HepG2 (cell line): ENCODE measurements around the gene COL26A1. TPM values are rescaled to one million over a fixed set of nuclear protein-coding genes. Genes with fewer than 3 reads are reported as not detected.

ENCODE experiments used
- ASH2L ChIP-seq: fragments of 300-600, 200-600 bp; sonication (generic); IDR thresholded peaks from 2 replicates; pipeline ENCODE4 v1.7.0; 2017; ENCODE audit warnings: low read depth, mild to moderate bottlenecking, moderate library complexity, mixed read lengths, low read length; ENCODE audit not compliant: insufficient read length
- CBFB ChIP-seq: sonication (generic); formaldehyde crosslinking; IDR thresholded peaks from 2 replicates; pipeline ENCODE4 v1.4.0; 2020; ENCODE audit warnings: missing genetic modification reagents
- EP300 ChIP-seq, 3 experiments: sonication (generic) in 1 of 3; formaldehyde crosslinking in 1 of 3; IDR thresholded peaks; 2 replicates each; pipeline versions ENCODE4 v1.5.1 to v1.6.1; 2011 to 2020; ENCODE audit warnings: low read depth in 2 of 3, low read length in 2 of 3, borderline replicate concordance in 1 of 3, improper control_type of control experiment in 1 of 3, mild to moderate bottlenecking in 1 of 3, missing genetic modification reagents in 1 of 3, moderate library complexity in 1 of 3
- ERF ChIP-seq: IDR thresholded peaks from 2 replicates; pipeline ENCODE4 v1.6.1; 2018; ENCODE audit warnings: missing biosample characterization, missing genetic modification reagents
- FUBP1 ChIP-seq: sonication (generic); formaldehyde crosslinking; IDR thresholded peaks from 2 replicates; pipeline ENCODE4 v1.5.1; 2020; ENCODE audit warnings: missing genetic modification reagents, mild to moderate bottlenecking, borderline replicate concordance
- HBP1 ChIP-seq: IDR thresholded peaks from 2 replicates; pipeline ENCODE4 v1.6.1; 2016; ENCODE audit warnings: low read depth, control low read depth
- HMG20B ChIP-seq: conservative IDR thresholded peaks from 2 replicates; pipeline ENCODE4 v1.6.1; 2016; ENCODE audit warnings: missing genetic modification reagents, missing compliant biosample characterization
- HNF4G ChIP-seq, 2 experiments: sonication (generic) in 1 of 2; formaldehyde crosslinking in 1 of 2; IDR thresholded peaks; 2 replicates each; pipeline versions ENCODE4 v1.4.0 to v1.6.1; 2011 to 2020; ENCODE audit warnings: borderline replicate concordance in 2 of 2, low read depth in 2 of 2, mild to moderate bottlenecking in 2 of 2, low read length in 1 of 2, missing genetic modification reagents in 1 of 2, moderate library complexity in 1 of 2
- HNRNPL ChIP-seq: fragments of 200-400 bp; formaldehyde crosslinking; IDR thresholded peaks from 2 replicates; pipeline ENCODE4 v1.6.1; 2017; ENCODE audit warnings: mild to moderate bottlenecking, low read depth, low read length
- KDM2A ChIP-seq: sonication (generic); formaldehyde crosslinking; IDR thresholded peaks from 2 replicates; pipeline ENCODE4 v1.4.0; 2020; ENCODE audit warnings: low read depth, missing genetic modification reagents, borderline replicate concordance
- LCORL ChIP-seq, 2 experiments: fragments of 450-650 bp in 1 of 2; sonication (generic) in 1 of 2; formaldehyde crosslinking in 1 of 2; IDR thresholded peaks; 2 replicates each; pipeline versions ENCODE4 v1.5.0 to v1.6.1; 2017 to 2020; ENCODE audit warnings: antibody characterized with exemption in 1 of 2, missing genetic modification reagents in 1 of 2
- REST ChIP-seq, 2 experiments: IDR thresholded peaks; 2 replicates each; pipeline ENCODE4 v1.6.1; 2011 to 2012; ENCODE audit warnings: low read length in 2 of 2, borderline replicate concordance in 1 of 2, low read depth in 1 of 2, mild to moderate bottlenecking in 1 of 2, moderate library complexity in 1 of 2
- RORA ChIP-seq: sonication (generic); formaldehyde crosslinking; IDR thresholded peaks from 2 replicates; pipeline ENCODE4 v1.5.0; 2020; ENCODE audit warnings: mild to moderate bottlenecking, missing genetic modification reagents, moderate library complexity
- SCMH1 ChIP-seq: sonication (generic); formaldehyde crosslinking; IDR thresholded peaks from 2 replicates; pipeline ENCODE4 v1.9.0; 2021; ENCODE audit warnings: missing genetic modification reagents, mild to moderate bottlenecking, borderline replicate concordance
- U2AF1 ChIP-seq: fragments of 200-400 bp; formaldehyde crosslinking; optimal IDR thresholded peaks from 2 replicates; pipeline ENCODE3; 2017; ENCODE audit warnings: mild to moderate bottlenecking, low read depth, low read length
- ZEB1 ChIP-seq: IDR thresholded peaks from 2 replicates; pipeline ENCODE4 v1.6.1; 2012; ENCODE audit warnings: mild to moderate bottlenecking, low read depth, inconsistent platforms; ENCODE audit not compliant: insufficient replicate concordance
- ZNF230 ChIP-seq: sonication (generic); formaldehyde crosslinking; IDR thresholded peaks from 2 replicates; pipeline ENCODE4 v1.4.0; 2020; ENCODE audit warnings: mild to moderate bottlenecking, missing genetic modification reagents
- ZNF460 ChIP-seq: sonication (generic); formaldehyde crosslinking; IDR thresholded peaks from 2 replicates; pipeline ENCODE4 v1.5.1; 2020; ENCODE audit warnings: missing genetic modification reagents, mild to moderate bottlenecking, borderline replicate concordance
- ZNF598 ChIP-seq: sonication (generic); formaldehyde crosslinking; IDR thresholded peaks from 2 replicates; pipeline ENCODE4 v1.5.1; 2020; ENCODE audit warnings: mild to moderate bottlenecking, missing genetic modification reagents, borderline replicate concordance
- ZNF792 ChIP-seq: IDR thresholded peaks from 2 replicates; pipeline ENCODE4 v1.6.1; 2016
- ZNF879 ChIP-seq: sonication (generic); formaldehyde crosslinking; IDR thresholded peaks from 2 replicates; pipeline ENCODE4 v1.8.1; 2023; ENCODE audit warnings: missing genetic modification reagents
- ZSCAN22 ChIP-seq: sonication (generic); formaldehyde crosslinking; IDR thresholded peaks from 2 replicates; pipeline ENCODE4 v1.4.0; 2020; ENCODE audit warnings: mild to moderate bottlenecking, missing genetic modification reagents
- polyA plus RNA-seq, 8 experiments: library from polyadenylated mRNA; depleted of rRNA in 3 of 8; stranded (reverse) in 7 of 8; unstranded in 1 of 8; fragments of >200 nt; fragmentation: Illumina TruSeq in 4 of 8; extraction: Trizol in 4 of 8; gene quantifications; 2 replicates each; pipeline versions ENCODE4 v1.2.1 to v1.2.3, GENCODE V29; 2011 to 2016; ENCODE audit warnings: low read depth in 4 of 8, missing spikeins in 1 of 8, mixed read lengths in 1 of 8; ENCODE audit not compliant: insufficient read depth in 1 of 8
- total RNA-seq, 5 experiments: library from RNA; depleted of rRNA; stranded (reverse); fragments of >200 nt; fragmentation: Illumina TruSeq; extraction: Trizol; gene quantifications; 2 replicates each; pipeline ENCODE4 v1.2.3, GENCODE V29; 2016; ENCODE audit warnings: low read depth in 1 of 5

COL26A1 gene
- total and polyA plus RNA-seq, 2 of the 13 experiments (the other 11 are each of a cell fraction or from before 2014, with no cell fraction given), result 7.8 to 9.2 TPM

GRCh38 chr7:101598422-101598985 is 235.8 kb downstream of the COL26A1 start (continued):
- TF ChIP-seq FUBP1 (CRISPR knock-in tag) (no peak), ASH2L (peak; percentile 58), HMG20B (no peak; the same call in 1 of the 2 replicates), REST (IDR thresholded peaks at IDR 0.05; ENCODE audit: borderline replicate concordance in 1 of 2, low read depth in 1 of 2, low read length in 2 of 2) (no peak), SCMH1 (CRISPR knock-in tag) (no peak), RORA (CRISPR knock-in tag) (no peak), U2AF1 (no peak), ERF (CRISPR knock-in tag) (no peak), EP300 (IDR thresholded peaks at IDR 0.05; ENCODE audit: low read depth in 2 of 2, low read length in 2 of 2) (0 out of 4 replicates have a peak, but pooled peaks of 1 of the 2 experiments have one; percentile 4), EP300 (CRISPR knock-in tag; IDR thresholded peaks at IDR 0.05; ENCODE audit: borderline replicate concordance) (no peak), HBP1 (CRISPR knock-in tag) (no peak), ZSCAN22 (CRISPR knock-in tag) (no peak), HNRNPL (peak; percentile 42; the same call in 1 of the 2 replicates), ZNF230 (CRISPR knock-in tag) (no peak), CBFB (CRISPR knock-in tag) (no peak), KDM2A (CRISPR knock-in tag) (0 out of 2 replicates have a peak, but pooled peaks have one; percentile 1), ZNF460 (no peak), ZNF598 (0 out of 2 replicates have a peak, but pooled peaks have one; percentile 42), ZNF879 (CRISPR knock-in tag) (no peak), HNF4G (IDR thresholded peaks at IDR 0.05; ENCODE audit: borderline replicate concordance, low read depth, low read length) (0 out of 2 replicates have a peak, but pooled peaks have one; percentile 6), HNF4G (CRISPR knock-in tag; IDR thresholded peaks at IDR 0.05; ENCODE audit: borderline replicate concordance, low read depth) (no peak), ZEB1 (peak; percentile 32), ZNF792 (no peak), LCORL (IDR thresholded peaks at IDR 0.05) (no peak), LCORL (CRISPR knock-in tag; IDR thresholded peaks at IDR 0.05) (peak; percentile 59; the same call in 1 of the 2 replicates)
